Calu3 (cell line): ENCODE data around the gene CBR4. TPM values are rescaled to one million over a fixed set of nuclear protein-coding genes. Genes with fewer than 3 reads are reported as not detected.
"Not testable (repeated sequence)": the region's sequence is repeated elsewhere in the genome, so short reads cannot be mapped to it uniquely, and the experiment has no call there.

ENCODE experiments used
- BruUV-seq: library from RNA; stranded (reverse); fragments of 400-500 nt; replicated peaks from 2 replicates; lab custom pipeline; 2021; lab: Mats Ljungman, UMichigan
- CTCF ChIA-PET: fragments of 300-600 bp; sonication (Branson Sonifier 250); formaldehyde crosslinking; loops from one replicate; lab custom pipeline; 2022; ENCODE audit warnings: antibody characterized with exemption; lab: Charles Lee
- DNase-seq: peaks from one replicate; pipeline ENCODE4 v3.0.0; 2022
- H3K27ac Mint-ChIP-seq: one replicate; pipeline ENCODE4 v1.8.0; 2022; ENCODE audit warnings: mixed read lengths; ENCODE audit not compliant: unreplicated experiment
- H3K27me3 Mint-ChIP-seq: one replicate; pipeline ENCODE4 v1.8.0; 2022; ENCODE audit warnings: mixed read lengths; ENCODE audit not compliant: unreplicated experiment
- H3K36me3 Mint-ChIP-seq: one replicate; pipeline ENCODE4 v1.8.0; 2022; ENCODE audit warnings: mild to moderate bottlenecking, moderate library complexity, mixed read lengths; ENCODE audit not compliant: insufficient read depth, unreplicated experiment
- H3K4me1 Mint-ChIP-seq: one replicate; pipeline ENCODE4 v1.8.0; 2022; ENCODE audit warnings: mild to moderate bottlenecking, low read depth, mixed read lengths; ENCODE audit not compliant: unreplicated experiment
- H3K4me3 Mint-ChIP-seq: one replicate; pipeline ENCODE4 v1.8.0; 2022; ENCODE audit warnings: mild to moderate bottlenecking, low read depth, moderate library complexity, mixed read lengths; ENCODE audit not compliant: unreplicated experiment
- H3K9me3 Mint-ChIP-seq: one replicate; pipeline ENCODE4 v1.8.0; 2022; ENCODE audit warnings: low read depth, mixed read lengths; ENCODE audit not compliant: unreplicated experiment
- CTCF ChIP-seq: fragments of 200-600 bp; IDR thresholded peaks from one replicate; pipeline ENCODE4 v1.8.0; 2022; ENCODE audit warnings: antibody characterized with exemption; ENCODE audit not compliant: unreplicated experiment
- intact Hi-C: fragments of 100-400 bp; cut with micrococcal nuclease; formaldehyde crosslinking; loops from one replicate; pipeline ENCODE4 v1.10.0; 2022; ENCODE audit not compliant: unreplicated experiment
- total RNA-seq: library from RNA; stranded (reverse); gene quantifications from 2 replicates; pipeline ENCODE4 v1.2.3, GENCODE V29; 2022

The CBR4 gene
- total RNA-seq, 1 experiment from 2014 or later: 18.1 TPM

DNA sequence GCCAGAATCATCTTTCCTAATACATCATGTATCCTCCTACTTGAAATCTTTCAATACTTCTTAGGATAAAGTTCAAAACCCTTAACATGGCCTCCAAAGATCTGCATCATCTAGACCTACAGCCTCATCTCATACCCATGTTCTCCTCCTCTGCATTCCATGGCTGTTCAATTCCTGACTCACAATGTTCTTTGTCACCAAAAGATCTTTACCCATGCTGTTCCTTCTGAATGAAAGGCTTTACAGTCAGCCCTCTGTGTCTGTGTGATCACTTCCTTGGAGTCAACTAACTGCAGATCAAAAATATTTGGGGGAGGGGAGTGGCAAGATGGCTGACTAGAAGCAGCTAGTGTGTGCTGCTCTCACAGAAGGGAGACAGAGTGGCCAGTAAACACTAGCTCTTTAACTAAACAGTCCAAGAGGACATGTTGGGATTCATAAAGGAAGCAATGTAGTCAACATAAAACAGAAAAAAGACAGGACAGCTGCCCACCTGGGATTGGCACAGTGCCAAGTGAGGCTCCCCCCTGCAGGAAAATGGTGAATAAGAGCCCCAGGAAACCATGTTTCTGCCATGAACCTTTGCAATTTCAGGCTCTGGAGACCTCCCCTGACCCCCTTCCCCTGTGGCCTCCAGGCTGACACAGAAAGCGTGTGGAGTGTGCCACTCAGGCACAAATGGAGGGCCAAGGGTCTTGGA is 31.9 kb downstream of the CBR4 start:
- no peak overlapping the region for H3K4me3 Mint-ChIP-seq
- no peaks in the 10 kb centered on the region for H3K9me3 Mint-ChIP-seq
- no peaks in the 10 kb centered on the region for H3K36me3 Mint-ChIP-seq
- TF ChIP-seq CTCF: no peak
- no peaks in the 10 kb centered on the region for H3K4me1 Mint-ChIP-seq
- H3K27ac Mint-ChIP-seq: no peak overlapping the region
- CTCF ChIA-PET: no interaction called here
- intact Hi-C loops: no loop called here
- DNase-seq: no peak
- BruUV-seq: no TSS peak
- H3K27me3 Mint-ChIP-seq: no peaks in the 10 kb centered on the region

GRCh38 chr4:168972596-168972995 is 37.5 kb downstream of the CBR4 start:
- no peaks in the 10 kb centered on the region for H3K4me1 Mint-ChIP-seq
- H3K9me3 Mint-ChIP-seq: peaks cover 5% of the 10 kb centered on the region
- no peaks in the 10 kb centered on the region for H3K36me3 Mint-ChIP-seq
- H3K4me3 Mint-ChIP-seq: no peak overlapping the region
- no peak for DNase-seq
- H3K27me3 Mint-ChIP-seq: no peaks in the 10 kb centered on the region
- CTCF ChIA-PET: no interaction called here
- no peak overlapping the region for H3K27ac Mint-ChIP-seq
- intact Hi-C loops: no loop called here
- TF ChIP-seq CTCF: no peak
- BruUV-seq: no TSS peak

DNA sequence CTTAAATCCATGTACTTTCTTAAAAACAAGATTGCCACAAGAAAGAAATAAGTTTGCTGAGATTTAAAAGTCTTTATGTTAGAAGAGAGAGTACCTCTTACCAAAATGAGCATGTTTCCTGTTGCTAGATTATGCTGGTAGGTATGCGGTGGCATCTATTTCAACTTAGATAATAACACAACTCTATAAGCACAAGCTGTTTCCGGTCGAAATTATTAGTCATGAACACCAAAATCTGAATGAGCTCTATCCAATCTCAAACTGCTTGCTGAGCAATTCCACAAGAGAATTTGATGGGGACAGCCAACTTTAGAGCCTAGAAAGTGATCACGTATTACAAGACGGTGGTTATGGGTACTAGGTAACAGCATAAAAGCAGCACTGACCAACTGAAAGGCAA is 49.3 kb downstream of the CBR4 start:
- TF ChIP-seq CTCF: no peak
- CTCF ChIA-PET: interaction anchor here (0.7 kb wide), 1 partner anchor 454 kb away, joined by 3 read pairs; no protein-coding TSS in a partner anchor
- BruUV-seq: no TSS peak

GRCh38 chr4:168955674-168956073 is 54.4 kb downstream of the CBR4 start:
- Mint-ChIP-seq H3K4me1 (no peaks in the 10 kb centered on the region), H3K4me3 (no peak overlapping the region), H3K27ac (no peak overlapping the region), H3K27me3 (no peaks in the 10 kb centered on the region), H3K9me3 (no peaks in the 10 kb centered on the region), H3K36me3 (no peaks in the 10 kb centered on the region)
- intact Hi-C loops: no loop called here
- CTCF ChIA-PET: no interaction called here
- no peak for DNase-seq
- no TSS peak for BruUV-seq
- no peak for TF ChIP-seq CTCF

More for the DNA sequence above, 49.3 kb downstream of the CBR4 start:
- Mint-ChIP-seq H3K4me3 (no peak overlapping the region), H3K36me3 (no peaks in the 10 kb centered on the region), H3K27ac (no peak overlapping the region), H3K27me3 (no peaks in the 10 kb centered on the region), H3K9me3 (no peaks in the 10 kb centered on the region), H3K4me1 (no peaks in the 10 kb centered on the region)
- no peak for DNase-seq
- intact Hi-C loops: no loop called here

DNA sequence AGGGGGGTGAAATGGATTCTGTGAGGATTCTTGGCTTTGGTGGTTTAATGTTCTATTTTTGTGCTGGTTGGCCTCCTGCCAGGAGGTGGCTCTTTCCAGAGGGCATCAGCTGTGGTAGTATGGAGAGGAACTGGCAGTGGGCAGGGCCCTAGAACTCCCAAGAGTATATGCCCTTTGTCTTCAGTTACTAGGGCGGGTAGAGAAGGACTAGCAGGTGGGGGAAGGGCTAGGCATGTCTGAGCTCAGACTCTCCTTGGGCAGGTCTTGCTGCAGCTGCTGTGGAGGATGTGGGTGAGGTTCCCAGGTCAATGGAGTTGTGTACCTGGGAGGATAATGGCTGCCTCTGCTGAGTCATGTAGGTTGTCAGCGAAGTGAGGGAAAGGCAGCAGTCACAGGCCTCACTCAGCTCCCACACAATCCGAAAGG is 57.2 kb downstream of the CBR4 start:
- CTCF ChIA-PET, H3K36me3 Mint-ChIP-seq, H3K4me1 Mint-ChIP-seq, H3K9me3 Mint-ChIP-seq, DNase-seq, BruUV-seq, intact Hi-C loops, H3K4me3 Mint-ChIP-seq, H3K27me3 Mint-ChIP-seq, H3K27ac Mint-ChIP-seq: not testable (repeated sequence)
